Left ventricle myocardium inferior (tissue), 1 donor: ENCODE results near the gene RALGPS1. TPM values are rescaled to one million over a fixed set of nuclear protein-coding genes. Genes with fewer than 3 reads are reported as not detected.

Experiments used
- DNase-seq: peaks from one replicate; pipeline ENCODE4 v3.0.0-alpha.2; 2020
- H3K27ac ChIP-seq: fragments of 200-600 bp; replicated peaks from 2 replicates; pipeline ENCODE4 v1.8.0; 2021
- H3K27me3 ChIP-seq: fragments of 200-600 bp; 2 replicates; pipeline ENCODE4 v1.8.0; 2021; ENCODE audit warnings: low read depth
- H3K36me3 ChIP-seq: fragments of 200-600 bp; 2 replicates; pipeline ENCODE4 v1.8.0; 2021
- H3K4me1 ChIP-seq: fragments of 200-600 bp; 2 replicates; pipeline ENCODE4 v1.8.0; 2021
- H3K4me3 ChIP-seq: fragments of 200-600 bp; 2 replicates; pipeline ENCODE4 v1.8.0; 2021; ENCODE audit warnings: mild to moderate bottlenecking, moderate library complexity
- H3K9me3 ChIP-seq: fragments of 200-600 bp; replicated peaks from 2 replicates; pipeline ENCODE4 v1.8.0; 2021
- intact Hi-C: fragments of 100-400 bp; cut with micrococcal nuclease; formaldehyde crosslinking; loops from one replicate; pipeline ENCODE4 v1.11.0; 2022
- total RNA-seq: library from RNA; stranded (reverse); fragmentation: NEBNext Ultra II Directional; extraction: Animal tissue kit (Norgen Biotek cat#: 25700); gene quantifications from one replicate; pipeline ENCODE4 v1.2.1, GENCODE V29; 2021
- TF ChIP-seq, protein P1 (sequence below): fragments of 200-600 bp; IDR thresholded peaks from 2 replicates; pipeline ENCODE4 v1.8.0; 2021; ENCODE audit warnings: antibody characterized with exemption, mild to moderate bottlenecking, borderline replicate concordance
- donor health status: DM: no; HTN: yes; CAD: no; lungs with severe emphysema.

Gene RALGPS1
- total RNA-seq, 1 donor from 2014 or later: 18.9 TPM

DNA sequence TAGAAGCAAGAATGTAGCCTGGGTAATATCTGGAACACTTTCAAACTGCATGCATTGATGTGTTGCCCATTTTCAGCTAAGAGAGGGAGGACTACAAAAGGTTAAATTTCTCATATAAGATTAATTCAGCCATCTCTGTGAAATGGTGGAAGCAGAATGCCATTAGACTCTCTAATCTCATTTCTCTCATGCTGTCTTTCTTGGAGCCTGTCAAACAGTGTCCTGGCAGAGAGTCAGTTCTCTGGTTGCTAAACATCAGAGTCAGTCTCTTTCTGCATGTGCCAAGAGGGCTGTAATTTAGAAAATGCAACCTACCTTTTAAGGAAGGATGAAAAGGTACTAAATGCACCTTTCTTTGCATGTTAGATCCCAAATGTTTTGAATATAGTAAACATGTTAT, 349.1 kb downstream of the RALGPS1 start:
- H3K4me1 ChIP-seq: peaks cover 53% of the 10 kb centered on the region
- no peaks in the 10 kb centered on the region for H3K36me3 ChIP-seq
- H3K27me3 ChIP-seq: no peaks in the 10 kb centered on the region
- peak overlapping the region; percentile 78 for H3K27ac ChIP-seq
- intact Hi-C loops: no loop called here
- H3K4me3 ChIP-seq: peak overlapping the region; percentile 60
- TF ChIP-seq, protein P1, sequence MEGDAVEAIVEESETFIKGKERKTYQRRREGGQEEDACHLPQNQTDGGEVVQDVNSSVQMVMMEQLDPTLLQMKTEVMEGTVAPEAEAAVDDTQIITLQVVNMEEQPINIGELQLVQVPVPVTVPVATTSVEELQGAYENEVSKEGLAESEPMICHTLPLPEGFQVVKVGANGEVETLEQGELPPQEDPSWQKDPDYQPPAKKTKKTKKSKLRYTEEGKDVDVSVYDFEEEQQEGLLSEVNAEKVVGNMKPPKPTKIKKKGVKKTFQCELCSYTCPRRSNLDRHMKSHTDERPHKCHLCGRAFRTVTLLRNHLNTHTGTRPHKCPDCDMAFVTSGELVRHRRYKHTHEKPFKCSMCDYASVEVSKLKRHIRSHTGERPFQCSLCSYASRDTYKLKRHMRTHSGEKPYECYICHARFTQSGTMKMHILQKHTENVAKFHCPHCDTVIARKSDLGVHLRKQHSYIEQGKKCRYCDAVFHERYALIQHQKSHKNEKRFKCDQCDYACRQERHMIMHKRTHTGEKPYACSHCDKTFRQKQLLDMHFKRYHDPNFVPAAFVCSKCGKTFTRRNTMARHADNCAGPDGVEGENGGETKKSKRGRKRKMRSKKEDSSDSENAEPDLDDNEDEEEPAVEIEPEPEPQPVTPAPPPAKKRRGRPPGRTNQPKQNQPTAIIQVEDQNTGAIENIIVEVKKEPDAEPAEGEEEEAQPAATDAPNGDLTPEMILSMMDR: no peak
- no peak for DNase-seq
- no peaks in the 10 kb centered on the region for H3K9me3 ChIP-seq

DNA sequence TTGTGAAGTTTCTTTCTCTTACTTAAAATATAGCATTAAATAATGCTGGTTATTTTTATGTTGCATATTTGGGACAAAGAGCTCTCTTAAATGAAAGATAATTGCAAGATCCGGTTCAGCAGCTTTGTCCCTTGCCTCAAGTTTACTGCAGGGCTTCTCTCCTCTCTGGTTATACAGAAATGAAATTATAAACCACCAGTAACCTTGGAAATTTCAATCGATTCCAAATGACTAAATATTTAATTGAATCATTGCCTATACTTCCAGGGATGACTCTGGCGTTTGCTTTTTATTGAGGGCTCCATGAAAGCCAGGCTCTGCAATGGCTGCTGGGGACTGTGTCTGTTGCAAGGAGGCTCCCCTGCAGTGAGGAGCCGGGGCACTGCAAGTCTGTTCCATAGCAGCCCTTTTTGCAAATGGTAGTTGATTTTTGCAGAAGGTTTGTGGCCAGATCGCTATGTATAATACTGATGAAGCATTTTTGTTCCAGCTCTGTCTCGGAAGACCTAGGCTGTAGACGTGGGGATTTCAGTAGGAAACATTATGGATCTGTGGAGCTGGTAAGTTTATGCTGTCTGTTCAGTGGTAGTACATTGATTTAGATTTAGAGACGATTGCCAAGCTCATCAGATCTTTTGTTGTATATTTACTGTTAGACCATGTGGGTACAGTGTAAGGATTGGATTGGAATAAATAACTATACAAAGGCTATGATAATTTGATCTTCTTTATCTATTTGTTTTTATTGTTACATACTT, 350.1 kb downstream of the RALGPS1 start, which contains the start of gene GARNL3:
Gene GARNL3, plus strand, starts transcription at position 313 of the 758 bp plus-strand sequence. Its CDS starts 104 bp downstream, at position 417.
- peaks cover 52% of the 10 kb centered on the region for H3K4me1 ChIP-seq
- no peak for DNase-seq
- H3K27me3 ChIP-seq: no peaks in the 10 kb centered on the region
- H3K27ac ChIP-seq: peak within 1 kb of the TSS; percentile 78
- peak within 1 kb of the TSS; percentile 60 for H3K4me3 ChIP-seq
- intact Hi-C loops: no loop called here
- TF ChIP-seq, protein P1: no peak
- H3K36me3 ChIP-seq: no peaks in the 10 kb centered on the region
- no peaks in the 10 kb centered on the region for H3K9me3 ChIP-seq

DNA sequence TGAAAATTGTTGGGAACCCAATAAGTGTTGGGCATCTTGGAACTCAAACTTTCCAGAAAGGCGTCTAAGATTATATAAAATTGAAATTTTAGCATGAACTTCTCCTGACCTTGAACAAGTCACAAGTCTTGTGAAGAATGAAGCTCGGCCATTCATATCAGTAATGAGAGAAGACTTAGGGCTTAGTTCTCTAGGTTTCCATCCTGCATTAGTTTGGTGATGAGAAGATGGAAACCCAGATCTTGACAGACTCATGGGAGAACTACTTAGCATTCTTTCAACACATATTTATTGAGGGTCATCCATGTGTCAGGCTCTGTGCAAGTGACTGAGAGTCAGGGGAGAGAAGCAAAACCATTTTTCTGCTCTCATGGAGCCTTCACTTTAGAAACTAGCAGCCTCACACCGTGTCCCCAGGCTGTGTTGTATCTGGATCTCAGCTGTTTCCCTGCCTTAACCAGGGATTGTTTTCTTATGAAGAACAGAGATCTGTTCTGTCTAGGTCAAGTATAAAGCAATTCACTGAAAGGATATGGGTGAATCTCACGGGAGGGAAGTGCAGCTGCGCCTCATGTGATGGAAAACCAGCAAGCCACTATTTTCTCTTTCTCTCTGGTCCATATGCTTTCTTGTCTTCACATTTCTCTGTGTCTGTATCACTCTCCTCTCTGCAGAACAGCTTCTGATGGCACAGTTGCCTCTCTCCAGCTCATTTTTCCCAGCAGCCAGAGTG, 353.4 kb downstream of the RALGPS1 start:
- Histone ChIP-seq H3K9me3 (no peaks in the 10 kb centered on the region), H3K27ac (peak overlapping the region; percentile 65), H3K36me3 (no peaks in the 10 kb centered on the region), H3K4me1 (peaks cover 37% of the 10 kb centered on the region), H3K4me3 (no peak overlapping the region), H3K27me3 (no peaks in the 10 kb centered on the region)
- DNase-seq: no peak
- intact Hi-C loops: no loop called here
- TF ChIP-seq, protein P1: no peak

DNA sequence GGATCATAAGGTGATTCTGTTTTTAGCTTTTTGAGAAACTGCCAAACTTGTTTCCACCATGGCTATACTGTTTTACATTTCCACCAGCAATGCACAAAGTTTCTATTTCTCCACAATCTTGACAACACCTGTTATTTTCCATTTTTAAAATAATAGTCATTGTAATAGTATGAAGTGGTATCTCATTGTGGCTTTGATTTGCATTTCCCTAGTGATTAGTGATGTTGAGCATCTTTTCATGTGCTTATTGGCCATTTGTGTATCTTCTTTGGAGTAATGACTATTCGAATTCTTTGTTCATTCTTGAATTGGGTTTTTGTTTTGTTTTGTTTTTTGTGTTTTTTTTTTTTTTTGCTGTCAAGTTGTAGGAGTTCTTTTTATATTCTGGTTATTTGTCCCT, 354.9 kb downstream of the RALGPS1 start:
- H3K9me3 ChIP-seq: no peaks in the 10 kb centered on the region
- no peak overlapping the region for H3K27ac ChIP-seq
- TF ChIP-seq, protein P1: no peak
- no peak for DNase-seq
- intact Hi-C loops: no loop called here
- H3K4me1 ChIP-seq: peaks cover 26% of the 10 kb centered on the region
- no peaks in the 10 kb centered on the region for H3K27me3 ChIP-seq
- H3K4me3 ChIP-seq: no peak overlapping the region
- no peaks in the 10 kb centered on the region for H3K36me3 ChIP-seq

Other genes with a start within 250 kb of the RALGPS1 start
- 30.2 TPM for gene ZBTB43, start 109.7 kb upstream of the RALGPS1 start, total RNA-seq
- 4.5 TPM for gene ZBTB34, start 54.1 kb upstream of the RALGPS1 start, total RNA-seq
- gene ANGPTL2, start 207.9 kb downstream of the RALGPS1 start, total RNA-seq: 35.7 TPM